HEK293T (cell line): Measurements from ENCODE around the gene SNAP25.

Source experiments
- FOXA1 ChIP-seq: fragments of 450-650 bp; IDR thresholded peaks from 2 replicates; pipeline ENCODE4 v1.6.1; 2016; ENCODE audit warnings: mild to moderate bottlenecking
- FOXK2 ChIP-seq: fragments of 450-650 bp; IDR thresholded peaks from 2 replicates; pipeline ENCODE4 v1.6.1; 2016; ENCODE audit warnings: mild to moderate bottlenecking
- TARDBP ChIP-seq: fragments of 450-650 bp; IDR thresholded peaks from 2 replicates; pipeline ENCODE4 v1.6.1; 2016

- TF ChIP-seq FOXK2 (no peak), TARDBP (no peak), FOXA1 (no peak)
Measured at GRCh38 chr20:10277616-10278015, 59.0 kb downstream of the SNAP25 start.
